Hepatocyte (in vitro differentiated cells): ENCODE data around the gene APOF. TPM values are rescaled to one million over a fixed set of nuclear protein-coding genes. Genes with fewer than 3 reads are reported as not detected.

Experiments
- DNase-seq: peaks from one replicate; pipeline ENCODE4 v3.0.0-alpha.2; 2016; ENCODE audit warnings: low spot score
- H2AFZ ChIP-seq: fragments of 200-600 bp; sonication (generic); 2 replicates; pipeline ENCODE4 v1.6.0; 2016; ENCODE audit warnings: antibody characterized with exemption, mild to moderate bottlenecking
- H3K27ac ChIP-seq: fragments of 200-600 bp; sonication (generic); 2 replicates; pipeline ENCODE4 v1.5.1; 2016; ENCODE audit warnings: mild to moderate bottlenecking
- H3K27me3 ChIP-seq: fragments of 200-600 bp; sonication (generic); 2 replicates; pipeline ENCODE4 v1.6.1; 2016
- H3K36me3 ChIP-seq: fragments of 200-600 bp; sonication (generic); replicated peaks from 2 replicates; pipeline ENCODE4 v1.5.1; 2016; ENCODE audit warnings: low read depth; ENCODE audit not compliant: insufficient read depth
- H3K4me1 ChIP-seq: fragments of 200-600 bp; sonication (generic); 2 replicates; pipeline ENCODE4 v1.5.1; 2016; ENCODE audit warnings: mild to moderate bottlenecking, moderate library complexity; ENCODE audit not compliant: insufficient read depth
- H3K4me2 ChIP-seq: fragments of 200-600 bp; sonication (generic); 2 replicates; pipeline ENCODE4 v1.6.0; 2016
- H3K4me3 ChIP-seq: fragments of 200-600 bp; sonication (generic); 2 replicates; pipeline ENCODE4 v1.5.1; 2016; ENCODE audit warnings: mild to moderate bottlenecking
- H3K79me2 ChIP-seq: fragments of 200-600 bp; sonication (generic); 2 replicates; pipeline ENCODE4 v1.6.0; 2017; ENCODE audit warnings: mild to moderate bottlenecking
- H3K9me2 ChIP-seq: fragments of 200-600 bp; sonication (generic); replicated peaks from 2 replicates; pipeline ENCODE4 v1.6.0; 2017; ENCODE audit warnings: mild to moderate bottlenecking; ENCODE audit not compliant: insufficient read depth
- H3K9me3 ChIP-seq: fragments of 200-600 bp; sonication (generic); 2 replicates; pipeline ENCODE4 v1.5.1; 2016; ENCODE audit warnings: low read depth, mild to moderate bottlenecking
- H4K20me1 ChIP-seq: fragments of 200-600 bp; sonication (generic); 2 replicates; pipeline ENCODE4 v1.6.0; 2016; ENCODE audit warnings: mild to moderate bottlenecking; ENCODE audit not compliant: insufficient read depth, poor library complexity, severe bottlenecking
- EZH2phosphoT487 ChIP-seq: fragments of 200-600 bp; sonication (generic); IDR thresholded peaks from one replicate; pipeline ENCODE4 v1.6.1; 2018; ENCODE audit warnings: antibody characterized with exemption, mild to moderate bottlenecking, low read depth, moderate library complexity; ENCODE audit not compliant: unreplicated experiment, severe bottlenecking
- WGBS: methylation state at CpG from one replicate; pipeline ENCODE4 v1.1.6; 2016; ENCODE audit warnings: low lambda C conversion rate; ENCODE audit errors: missing lambda C conversion rate; 5-methylcytosine and 5-hydroxymethylcytosine counted together
- polyA plus RNA-seq: library from polyadenylated mRNA; unstranded; fragments of >200 nt; fragmentation: Nextera tagmentation; extraction: Ambion mirVana; gene quantifications from 2 replicates; pipeline ENCODE4 v1.2.1, GENCODE V29; 2016
- small RNA-seq: library from RNA; depleted of rRNA; stranded (forward); fragments of <200 nt; gene quantifications from one replicate; pipeline ENCODE3, GENCODE V24; 2014
- total RNA-seq: library from RNA; depleted of rRNA; stranded (reverse); fragments of >200 nt; gene quantifications from 2 replicates; pipeline ENCODE4 v1.2.3, GENCODE V29; 2014

APOF gene
- total and polyA plus RNA-seq, 2 experiments from 2014 or later: not detected

DNA sequence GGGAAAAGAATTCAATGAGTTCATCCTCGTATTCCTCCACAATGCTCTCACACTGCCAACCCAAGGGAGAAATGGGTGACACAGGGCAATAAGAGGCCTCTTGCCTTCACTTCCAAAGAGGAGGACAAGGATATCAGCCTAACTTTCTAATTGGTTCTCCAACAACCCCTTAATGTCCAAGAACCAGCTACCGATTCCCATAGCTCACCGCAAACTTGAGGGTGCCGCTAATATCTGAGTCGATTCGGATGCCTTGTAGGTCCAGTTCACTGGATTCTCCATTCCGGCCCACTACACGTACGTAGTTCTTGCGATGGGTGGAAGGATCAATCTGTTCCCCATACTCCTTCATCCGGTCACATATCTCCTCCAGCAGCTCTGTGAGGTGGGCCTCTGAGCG is 51.7 kb downstream of the APOF start:
- no peaks in the 10 kb centered on the region for H3K9me2 ChIP-seq
- no peaks in the 10 kb centered on the region for H3K4me1 ChIP-seq
- 98% methylated on average over 12 of the region's 12 CpGs for WGBS
- H3K4me2 ChIP-seq: no peak overlapping the region
- no peak overlapping the region for H2AFZ ChIP-seq
- H3K4me3 ChIP-seq: no peak overlapping the region
- H4K20me1 ChIP-seq: no peaks in the 10 kb centered on the region
- H3K79me2 ChIP-seq: peaks cover 21% of the 10 kb centered on the region
- no peaks in the 10 kb centered on the region for H3K27me3 ChIP-seq
- H3K9me3 ChIP-seq: no peaks in the 10 kb centered on the region
- H3K36me3 ChIP-seq: no peaks in the 10 kb centered on the region
- H3K27ac ChIP-seq: no peak overlapping the region
- no peak for TF ChIP-seq EZH2phosphoT487
- no peak for DNase-seq

Small RNAs within 50 kb of the gene (small RNA-seq; reads per million reads assigned to genes)
- gene RNU7-40P: not detected

Other genes with a start within 250 kb of the APOF start
- gene RPL41, start 246.2 kb downstream of the APOF start, total RNA-seq: 2,379 and 2,801 TPM in 2 replicates
- 2,115 and 2,240 TPM in 2 replicates for gene RPL41, start 246.2 kb downstream of the APOF start, polyA plus RNA-seq
- gene ZC3H10, start 244.6 kb downstream of the APOF start, total RNA-seq: 3.7 and 9.0 TPM in 2 replicates
- 2.2 and 5.7 TPM in 2 replicates for gene ZC3H10, start 244.6 kb downstream of the APOF start, polyA plus RNA-seq
- 44.9 and 52.3 TPM in 2 replicates for gene ESYT1, start 234.6 kb downstream of the APOF start, total RNA-seq
- 40.0 and 43.8 TPM in 2 replicates for gene ESYT1, start 234.6 kb downstream of the APOF start, polyA plus RNA-seq
- 80.6 and 98.1 TPM in 2 replicates for gene MYL6B, start 210.3 kb downstream of the APOF start, total RNA-seq
- 82.2 and 83.9 TPM in 2 replicates for gene MYL6B, start 210.3 kb downstream of the APOF start, polyA plus RNA-seq
- gene MYL6, start 204.5 kb downstream of the APOF start, total RNA-seq: 1,441 and 1,490 TPM in 2 replicates
- gene MYL6, start 204.5 kb downstream of the APOF start, polyA plus RNA-seq: 2,273 and 2,387 TPM in 2 replicates
- gene SMARCC2, start 173.4 kb downstream of the APOF start, total RNA-seq: 34.8 and 37.4 TPM in 2 replicates
- 68.6 and 72.4 TPM in 2 replicates for gene SMARCC2, start 173.4 kb downstream of the APOF start, polyA plus RNA-seq
- 47.6 and 66.4 TPM in 2 replicates for gene RNF41, start 140.9 kb downstream of the APOF start, total RNA-seq
- 12.2 and 22.5 TPM in 2 replicates for gene RNF41, start 140.9 kb downstream of the APOF start, polyA plus RNA-seq
- gene NABP2, start 138.5 kb downstream of the APOF start, total RNA-seq: 21.9 and 35.4 TPM in 2 replicates
- 12.4 and 12.5 TPM in 2 replicates for gene NABP2, start 138.5 kb downstream of the APOF start, polyA plus RNA-seq
- gene SLC39A5, start 132.8 kb downstream of the APOF start, total RNA-seq: 179 and 187 TPM in 2 replicates
- gene SLC39A5, start 132.8 kb downstream of the APOF start, polyA plus RNA-seq: 155 and 167 TPM in 2 replicates
- 21.9 and 23.3 TPM in 2 replicates for gene ANKRD52, start 104.5 kb downstream of the APOF start, total RNA-seq
- gene ANKRD52, start 104.5 kb downstream of the APOF start, polyA plus RNA-seq: 37.2 and 46.8 TPM in 2 replicates
- 7.8 and 8.2 TPM in 2 replicates for gene COQ10A, start 95.9 kb downstream of the APOF start, total RNA-seq
- gene COQ10A, start 95.9 kb downstream of the APOF start, polyA plus RNA-seq: 9.6 and 10.7 TPM in 2 replicates
- gene CS, start 62.5 kb downstream of the APOF start, total RNA-seq: 111 and 115 TPM in 2 replicates
- gene CS, start 62.5 kb downstream of the APOF start, polyA plus RNA-seq: 83.2 and 96.6 TPM in 2 replicates
- gene CNPY2, start 46.9 kb downstream of the APOF start, total RNA-seq: 155 and 179 TPM in 2 replicates
- 428 and 474 TPM in 2 replicates for gene CNPY2, start 46.9 kb downstream of the APOF start, polyA plus RNA-seq
- 23.5 and 29.4 TPM in 2 replicates for gene PAN2, start 28.9 kb downstream of the APOF start, total RNA-seq
- 23.6 and 41.1 TPM in 2 replicates for gene PAN2, start 28.9 kb downstream of the APOF start, polyA plus RNA-seq
- 2.0 and 2.3 TPM in 2 replicates for gene IL23A, start 24.0 kb downstream of the APOF start, total RNA-seq
- gene IL23A, start 24.0 kb downstream of the APOF start, polyA plus RNA-seq: 2.1 and 3.1 TPM in 2 replicates
- 148 and 157 TPM in 2 replicates for gene STAT2, start 2.8 kb downstream of the APOF start, total RNA-seq
- 90.1 and 104 TPM in 2 replicates for gene STAT2, start 2.8 kb downstream of the APOF start, polyA plus RNA-seq
- 7.9 and 9.6 TPM in 2 replicates for gene TIMELESS, start 86.6 kb upstream of the APOF start, total RNA-seq
- gene TIMELESS, start 86.6 kb upstream of the APOF start, polyA plus RNA-seq: 12.4 and 13.0 TPM in 2 replicates
- gene MIP, start 91.8 kb upstream of the APOF start, total RNA-seq: 0.08 TPM in 1 of 2 replicates, not detected in the other
- gene MIP, start 91.8 kb upstream of the APOF start, polyA plus RNA-seq: 0.30 TPM in 1 of 2 replicates, not detected in the other
- gene SPRYD4, start 105.7 kb upstream of the APOF start, total RNA-seq: 2.5 and 3.4 TPM in 2 replicates
- gene SPRYD4, start 105.7 kb upstream of the APOF start, polyA plus RNA-seq: 3.2 TPM in 2 replicates
- gene GLS2, start 125.3 kb upstream of the APOF start, total RNA-seq: 6.1 and 6.4 TPM in 2 replicates
- gene GLS2, start 125.3 kb upstream of the APOF start, polyA plus RNA-seq: 3.3 and 3.5 TPM in 2 replicates
- 14.6 and 15.2 TPM in 2 replicates for gene RBMS2, start 159.0 kb upstream of the APOF start, total RNA-seq
- 15.9 and 18.8 TPM in 2 replicates for gene RBMS2, start 159.0 kb upstream of the APOF start, polyA plus RNA-seq